SK-MEL-5 (cell line): ENCODE measurements around the gene LRRC46. TPM values are rescaled to one million over a fixed set of nuclear protein-coding genes. Genes with fewer than 3 reads are reported as not detected.

ENCODE experiments used
- DNase-seq: peaks from one replicate; pipeline ENCODE4 v3.0.0-alpha.2; 2016; ENCODE audit warnings: low read depth, low spot score
- in situ Hi-C: cut with HindIII; loops from 2 replicates; pipeline ENCODE4 v1.10.0; 2016; ENCODE audit warnings: low sequenced_read_pairs, high pct_unique_total_duplicates, low pct_unique_long_range_greater_than_20kb
- total RNA-seq: library from RNA; depleted of rRNA; stranded (reverse); fragments of >200 nt; shearing (Covaris generic); gene quantifications from 2 replicates; pipeline ENCODE4 v1.2.3, GENCODE V29; 2014

Gene LRRC46
- total RNA-seq, 1 experiment from 2014 or later, result not detected

DNA sequence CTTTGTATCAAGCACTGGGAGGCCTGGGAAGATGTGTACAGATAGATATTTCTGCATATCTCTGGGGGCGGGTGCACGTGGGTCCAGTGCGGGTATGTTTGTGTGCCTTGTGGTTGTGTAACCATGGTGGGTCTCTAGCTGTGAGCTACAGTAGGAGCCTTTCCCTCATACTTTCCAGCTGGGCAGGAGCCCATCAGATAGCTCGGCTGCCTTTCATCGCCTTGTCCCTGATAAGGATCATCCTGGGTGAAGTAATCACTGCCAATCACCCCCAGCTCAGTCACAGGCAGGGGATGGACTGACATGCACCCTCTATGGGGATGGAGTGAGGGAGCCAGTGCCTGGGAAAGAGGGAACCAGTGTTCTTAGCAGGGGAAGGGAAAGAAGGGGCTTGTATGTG lies 12.8 kb downstream of the LRRC46 start:
- DNase-seq, result no peak
- in situ Hi-C loops, result no loop called here

DNA sequence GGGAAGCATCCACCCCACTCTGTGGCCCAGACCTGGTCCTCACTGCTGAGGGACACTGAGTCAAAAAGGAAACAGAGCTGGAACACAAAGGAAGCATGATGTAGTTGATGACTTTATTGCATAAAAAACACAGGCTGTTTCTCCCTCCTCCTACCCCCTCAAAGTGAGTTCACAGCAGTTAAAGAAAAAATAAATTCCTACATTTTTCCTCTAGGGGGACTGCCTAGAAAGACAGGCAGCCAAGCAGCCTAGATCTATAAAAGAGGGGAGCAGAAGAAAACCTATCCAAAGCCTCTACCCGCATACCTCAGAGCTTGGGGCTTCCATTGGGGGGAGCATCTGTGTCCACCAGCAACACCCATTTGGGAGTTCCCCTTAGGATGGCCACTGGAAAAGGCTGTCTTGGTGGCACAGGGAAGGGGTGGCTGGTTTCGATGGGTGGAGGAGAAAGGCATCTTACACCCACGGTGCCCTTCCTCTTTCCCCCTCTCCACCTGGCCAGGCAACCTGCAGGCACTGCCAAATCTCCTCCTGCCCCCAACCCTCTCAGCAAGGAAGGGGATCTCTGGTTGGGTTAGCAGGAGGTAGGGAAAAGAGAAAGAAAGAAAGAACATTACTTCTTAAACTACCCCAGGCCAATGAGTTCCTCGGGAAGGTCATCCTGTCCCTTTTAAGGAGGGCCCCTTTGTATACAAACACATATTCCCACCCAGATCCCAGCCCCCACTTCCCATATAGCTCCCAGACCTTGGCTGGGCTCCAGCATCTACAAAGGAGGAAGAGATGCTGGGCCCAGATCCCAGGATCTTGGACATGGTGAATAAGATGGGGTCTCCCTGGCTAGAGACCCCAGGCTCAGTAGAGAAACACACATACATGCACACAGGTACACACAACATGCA lies 13.6 kb downstream of the LRRC46 start:
- in situ Hi-C loops, result no loop called here
- peak; percentile 36 for DNase-seq

DNA sequence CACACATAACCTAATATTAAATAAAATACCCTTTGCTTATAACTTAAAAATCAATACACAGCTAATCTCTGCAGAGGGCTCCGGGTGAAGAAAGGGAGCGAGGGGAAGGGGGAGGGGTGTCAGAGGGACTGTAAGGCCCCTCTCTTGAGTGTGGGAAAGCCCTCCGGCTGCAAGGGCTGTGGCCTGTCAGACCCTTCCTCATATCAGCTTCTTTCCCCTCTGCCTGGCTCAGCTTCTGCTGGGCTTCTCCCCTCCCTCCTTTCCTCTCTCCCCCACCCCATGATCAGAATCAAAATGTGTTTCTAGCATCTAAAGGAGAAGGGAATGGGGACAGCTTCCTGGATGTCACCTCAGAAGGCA lies 14.2 kb downstream of the LRRC46 start:
- DNase-seq, result no peak
- in situ Hi-C loops, result no loop called here

DNA sequence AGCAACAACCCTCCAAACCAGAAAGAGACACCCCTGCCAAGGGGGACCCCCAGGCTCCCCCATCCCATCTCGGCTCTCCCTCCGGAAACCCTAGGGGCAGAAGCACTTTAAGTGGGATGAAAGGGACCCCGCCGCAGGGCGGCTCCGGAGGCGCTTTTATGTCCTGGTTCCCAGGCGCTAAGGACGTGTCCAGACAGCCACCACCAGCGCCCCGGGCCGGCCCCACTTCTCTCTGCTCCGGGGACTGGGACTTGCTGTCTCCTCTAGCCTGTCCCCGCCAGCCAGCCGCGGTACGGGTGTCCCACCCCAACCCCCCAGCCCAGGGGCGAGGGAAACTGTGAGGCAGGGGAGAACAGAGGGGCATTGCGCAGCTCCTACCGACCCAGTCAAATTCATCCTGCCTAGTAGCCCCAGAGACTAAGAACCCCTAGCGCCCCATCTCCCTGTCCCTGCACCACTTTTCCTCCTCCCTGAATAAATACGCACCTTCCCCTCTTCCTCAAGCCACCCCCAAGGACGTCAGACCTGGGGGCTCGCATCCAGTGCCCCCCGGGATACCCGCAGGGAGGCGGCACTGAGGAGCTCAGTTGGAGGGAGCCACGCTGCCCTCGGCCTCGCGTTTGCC lies 15.4 kb downstream of the LRRC46 start:
- DNase-seq, result no peak
- in situ Hi-C loops, result no loop called here

DNA sequence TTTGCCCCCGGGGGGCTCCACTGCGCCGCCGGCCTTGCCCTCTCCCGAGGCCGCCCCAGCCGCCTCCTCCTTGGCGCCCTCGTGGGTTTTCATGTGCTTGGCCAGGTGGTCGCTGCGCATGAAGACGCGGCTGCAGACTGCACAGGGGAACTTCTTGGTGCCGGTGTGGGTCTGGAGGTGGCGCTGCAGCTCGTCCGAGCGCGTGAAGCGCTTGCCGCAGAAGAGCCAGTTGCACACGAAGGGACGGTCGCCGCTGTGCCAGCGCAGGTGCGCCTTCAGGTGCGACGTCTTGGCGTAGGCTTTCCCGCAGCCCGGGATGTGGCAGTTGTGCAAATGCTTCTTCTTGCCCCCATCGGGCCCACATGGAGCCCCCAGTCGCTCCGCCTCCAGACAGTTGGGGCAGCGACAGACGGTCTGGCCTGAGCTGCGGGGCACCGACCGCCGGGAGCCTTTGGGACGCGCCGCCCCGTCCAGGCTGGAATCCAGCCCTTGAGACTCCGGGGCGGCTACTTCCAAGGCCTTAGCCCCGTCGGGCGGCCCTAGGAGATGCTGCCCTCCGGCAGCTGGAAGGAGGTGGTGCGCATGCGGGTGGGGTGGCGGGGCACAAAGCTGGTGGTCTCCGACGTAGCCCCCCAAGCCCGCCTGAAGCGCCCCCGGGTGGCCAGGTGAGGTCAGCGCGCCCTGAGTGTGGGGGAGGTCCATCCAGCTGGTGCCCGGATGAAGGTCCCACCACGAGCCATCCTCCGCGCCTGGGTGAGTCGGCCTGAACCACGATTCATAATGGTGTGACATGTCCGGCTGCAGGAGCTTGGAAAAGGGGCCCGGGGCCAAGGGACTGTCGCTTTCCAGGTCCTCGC lies 16.1 kb downstream of the LRRC46 start:
- in situ Hi-C loops, result no loop called here
- peak; percentile 34 for DNase-seq

DNA sequence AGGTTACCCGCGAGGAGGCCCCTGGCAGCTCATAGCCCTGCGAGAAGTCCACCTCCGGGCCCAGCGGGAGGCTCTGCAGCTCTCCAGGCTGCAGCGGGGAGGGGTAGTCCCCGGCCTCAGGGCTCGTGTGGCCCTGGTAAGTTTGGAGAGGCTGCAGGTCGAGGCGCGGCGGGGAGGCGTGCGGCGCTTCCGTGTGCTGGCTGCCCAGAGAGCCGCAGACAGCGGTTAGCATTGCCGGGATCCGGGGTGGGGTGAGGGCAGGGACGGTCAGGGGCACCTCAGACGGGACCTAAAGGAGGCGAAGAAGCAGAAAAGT lies 16.7 kb downstream of the LRRC46 start:
- no peak for DNase-seq
- in situ Hi-C loops, result no loop called here

DNA sequence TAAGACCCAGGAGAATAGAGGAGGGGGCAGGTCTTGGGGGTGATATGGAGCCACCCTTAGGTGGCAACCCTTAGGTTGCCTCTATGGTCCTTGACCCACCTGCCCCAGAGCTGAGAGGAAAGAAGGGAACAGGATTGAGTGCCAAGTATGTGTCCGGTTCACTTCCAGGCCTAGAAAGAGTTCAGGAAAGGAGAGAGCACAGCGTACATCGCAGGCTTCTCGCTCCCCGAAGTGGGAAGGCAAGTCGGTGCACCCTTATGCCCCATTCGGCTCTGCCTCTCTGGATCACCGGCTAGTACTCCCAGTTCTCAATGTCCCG lies 18.9 kb downstream of the LRRC46 start:
- DNase-seq, result no peak
- in situ Hi-C loops, result no loop called here

DNA sequence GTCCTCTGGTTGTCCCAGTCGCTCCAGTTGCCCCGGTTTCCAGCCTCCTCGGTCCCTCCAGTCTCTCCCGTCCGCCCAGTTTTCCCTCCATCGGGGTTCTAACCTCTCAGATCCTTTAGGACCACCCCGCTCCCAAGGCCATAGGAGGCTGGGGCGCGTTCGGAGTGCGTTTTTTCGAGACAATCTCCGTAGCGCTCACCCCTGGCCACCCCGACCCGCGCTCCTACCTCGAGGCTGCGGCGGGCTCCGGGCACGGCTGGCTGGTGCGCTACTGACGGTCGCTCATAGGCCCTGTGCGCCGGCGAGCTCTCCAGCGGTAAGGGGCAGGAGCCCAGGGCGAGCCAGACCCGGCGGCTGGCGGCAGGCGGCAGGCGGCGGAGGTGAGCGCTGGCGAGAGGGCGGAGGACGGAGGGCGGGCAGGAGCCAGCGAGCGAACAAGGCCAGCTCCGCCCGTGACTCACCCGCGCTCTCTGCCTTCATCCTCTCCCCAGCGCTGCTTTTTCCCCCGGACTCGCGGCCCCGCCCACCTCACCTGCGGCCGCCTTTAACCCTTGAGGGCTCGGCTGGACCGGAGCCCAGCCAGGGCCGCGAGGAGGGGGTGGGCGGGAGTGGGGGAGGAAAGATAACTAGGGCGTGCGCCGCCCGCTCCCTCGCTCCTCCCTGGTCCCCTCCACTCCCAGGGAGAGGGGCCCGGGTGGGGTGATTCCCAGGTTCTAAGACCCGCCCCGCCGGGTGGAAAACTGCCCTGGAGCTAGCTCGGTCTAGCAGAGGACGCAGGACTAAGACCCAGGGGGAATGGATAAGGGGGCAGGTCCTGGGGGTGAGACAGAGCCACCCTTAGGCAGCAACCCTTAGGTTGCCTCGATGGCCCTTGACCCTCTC lies 19.5 kb downstream of the LRRC46 start, which contains the start of gene SP6:
Gene SP6, minus strand, starts transcription at position 472 of the 882 bp plus-strand sequence. CDS start 2,734 bp downstream, outside the sequence.
- no peak for DNase-seq
- in situ Hi-C loops, result no loop called here

DNA sequence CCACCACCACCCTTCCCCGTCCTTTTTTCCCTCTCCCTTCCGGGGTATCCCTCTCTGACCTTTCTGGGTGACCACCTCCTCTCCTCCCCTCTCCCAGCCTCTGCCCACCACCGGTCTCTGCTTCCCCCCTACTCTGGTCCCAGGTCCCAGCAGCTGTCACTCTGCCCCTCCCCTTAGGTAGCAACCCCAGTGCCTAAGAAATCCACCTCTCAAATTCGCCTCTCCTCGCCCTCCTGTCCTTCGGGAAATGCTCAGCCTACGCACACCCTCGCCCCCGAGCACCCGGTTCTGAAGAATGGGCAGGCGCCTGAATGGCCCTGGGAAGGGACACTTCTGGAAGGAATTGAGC lies 20.3 kb downstream of the LRRC46 start:
- in situ Hi-C loops, result no loop called here
- DNase-seq, result no peak

DNA sequence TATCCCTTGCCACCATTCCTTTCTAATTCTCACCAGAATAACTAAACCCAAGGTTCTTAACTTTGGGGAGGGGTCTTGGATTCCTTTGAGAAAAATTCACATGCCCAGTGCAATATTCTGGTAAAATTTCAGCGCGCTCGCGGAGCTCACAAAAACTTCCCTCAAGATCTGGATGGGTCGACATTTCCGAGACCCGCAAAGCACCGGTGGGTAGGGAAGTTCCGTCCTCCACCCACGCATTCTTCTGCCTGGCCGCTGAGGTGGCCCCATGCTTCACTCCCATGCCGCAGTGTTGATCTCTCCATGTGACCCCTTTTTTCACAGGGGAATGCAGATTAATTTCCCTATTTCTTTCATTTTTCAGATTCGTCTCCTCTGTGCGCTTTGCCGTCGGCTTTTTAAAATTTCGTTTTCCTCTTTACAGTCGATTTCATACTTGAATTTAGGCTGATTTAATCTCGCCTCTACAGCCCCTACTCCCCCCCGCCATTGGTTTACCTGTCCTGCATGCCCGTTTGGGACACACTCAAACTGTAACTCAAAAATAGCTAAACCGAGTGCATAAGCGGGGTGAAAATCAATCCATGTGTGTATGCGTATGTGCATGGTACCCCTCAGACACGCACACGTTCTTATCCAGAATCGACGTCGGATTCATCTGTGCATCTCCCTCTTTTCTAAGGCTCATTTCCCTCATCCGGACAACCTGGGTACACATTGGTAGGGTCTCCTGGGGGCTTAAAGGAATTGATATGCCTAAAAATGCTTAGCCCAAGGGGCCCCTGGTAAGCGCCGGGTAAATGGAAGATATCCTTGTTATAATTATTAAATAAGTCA lies 20.9 kb downstream of the LRRC46 start:
- no peak for DNase-seq
- in situ Hi-C loops, result no loop called here

DNA sequence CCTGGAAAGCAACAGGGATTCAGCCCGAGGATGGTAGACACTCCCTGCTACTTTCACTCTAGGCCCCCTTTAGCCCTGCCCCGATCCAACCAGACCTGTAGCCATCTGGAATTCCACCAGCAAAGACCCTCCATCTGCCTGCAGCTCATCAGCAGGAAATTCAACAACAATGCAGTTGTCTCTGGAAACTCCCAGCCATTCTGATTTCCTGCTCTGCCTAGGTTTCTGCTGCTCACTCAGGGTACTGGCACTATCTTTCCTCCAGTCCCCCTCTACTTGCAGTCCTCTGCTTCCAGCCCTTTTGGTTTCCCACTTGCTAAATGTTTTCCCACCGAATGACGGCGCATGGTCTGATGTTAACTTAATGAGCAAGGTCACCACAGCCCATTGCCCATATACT lies 22.1 kb downstream of the LRRC46 start:
- in situ Hi-C loops, result no loop called here
- no peak for DNase-seq

DNA sequence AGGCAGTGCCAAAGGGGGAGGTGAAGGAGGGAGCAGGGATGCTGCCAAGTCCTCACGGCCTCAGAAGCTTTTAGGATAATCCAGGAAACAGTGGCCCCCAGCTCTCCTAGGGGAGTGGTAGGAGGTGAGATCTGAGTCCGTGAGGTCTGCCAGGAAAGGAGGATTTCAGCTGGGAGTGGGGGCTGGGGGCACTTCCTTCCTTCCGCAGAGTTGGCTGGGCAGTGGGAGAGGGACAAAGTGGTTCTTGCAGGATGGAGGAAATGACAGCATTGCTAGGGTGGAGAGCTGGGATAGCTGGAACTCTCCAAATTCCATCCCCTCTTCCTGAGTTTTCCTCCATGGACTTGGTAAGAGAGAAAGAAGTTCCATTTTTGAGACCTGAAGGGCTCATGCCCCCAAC lies 24.3 kb downstream of the LRRC46 start:
- in situ Hi-C loops, result no loop called here
- DNase-seq, result no peak

DNA sequence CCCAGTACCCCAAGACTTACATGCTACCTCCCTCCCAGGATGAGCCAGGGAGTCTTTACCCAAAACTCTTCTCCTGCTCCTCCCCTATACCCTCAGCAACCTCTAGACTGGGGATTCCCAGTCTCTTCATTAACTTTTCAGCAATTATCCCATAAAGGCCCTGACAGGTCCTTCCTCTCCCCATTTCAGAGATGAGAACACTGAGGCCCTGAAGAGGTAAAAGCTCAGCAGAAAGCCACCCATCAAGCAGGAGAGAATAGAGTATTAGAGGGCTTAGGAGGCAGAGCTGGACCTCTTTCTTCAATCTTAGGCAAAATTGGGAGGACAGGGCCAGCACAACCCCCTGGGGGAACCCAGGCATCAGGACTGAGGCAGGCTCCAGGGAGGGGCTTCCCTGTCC lies 25.4 kb downstream of the LRRC46 start:
- in situ Hi-C loops, result no loop called here

DNA sequence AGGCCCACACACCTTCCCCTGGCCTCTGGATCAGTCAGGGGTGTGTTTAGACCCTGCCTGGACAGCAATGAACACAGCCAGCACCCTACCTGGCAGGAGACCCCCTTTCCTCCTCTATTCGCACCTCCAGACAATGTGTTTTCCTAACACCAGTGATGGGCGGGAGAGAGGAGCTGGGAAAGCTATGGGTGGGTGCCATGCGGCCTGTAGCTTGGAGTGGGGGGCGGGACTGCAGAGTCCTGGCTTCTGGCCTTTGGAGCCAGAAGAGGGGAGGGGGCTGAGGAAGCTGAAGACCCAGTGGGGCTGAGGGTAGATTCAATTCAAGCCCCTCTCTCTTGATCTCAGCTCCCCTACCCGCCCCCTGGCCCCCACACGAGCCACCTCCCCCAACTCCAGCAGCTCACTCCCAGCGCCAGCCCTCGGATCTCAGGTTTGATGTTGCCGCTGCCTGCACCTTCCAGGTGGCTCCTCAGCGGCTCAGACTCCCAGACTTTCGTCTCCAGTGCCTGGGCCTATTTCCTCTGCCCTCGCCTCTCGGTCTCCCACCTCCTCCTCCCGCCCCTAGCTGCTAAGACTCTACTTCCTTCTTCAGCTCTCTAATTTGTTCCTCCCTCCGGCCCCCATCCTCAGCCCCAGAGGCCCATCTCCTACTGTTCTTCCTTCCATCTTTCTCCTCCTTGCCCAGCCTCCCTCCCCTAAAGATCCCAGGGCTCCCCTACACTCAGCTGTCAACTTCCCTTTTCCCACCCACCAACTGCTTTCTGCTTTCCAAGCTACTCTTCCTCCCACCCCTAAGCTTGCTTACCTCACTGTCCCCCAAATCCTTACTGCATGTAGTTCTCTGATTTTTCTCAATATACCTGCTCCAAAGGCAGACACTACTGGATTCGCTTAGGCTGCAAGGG lies 26.3 kb downstream of the LRRC46 start:
- in situ Hi-C loops, result no loop called here
- DNase-seq, result no peak

More for the DNA sequence above, 25.4 kb downstream of the LRRC46 start:
- no peak for DNase-seq

DNA sequence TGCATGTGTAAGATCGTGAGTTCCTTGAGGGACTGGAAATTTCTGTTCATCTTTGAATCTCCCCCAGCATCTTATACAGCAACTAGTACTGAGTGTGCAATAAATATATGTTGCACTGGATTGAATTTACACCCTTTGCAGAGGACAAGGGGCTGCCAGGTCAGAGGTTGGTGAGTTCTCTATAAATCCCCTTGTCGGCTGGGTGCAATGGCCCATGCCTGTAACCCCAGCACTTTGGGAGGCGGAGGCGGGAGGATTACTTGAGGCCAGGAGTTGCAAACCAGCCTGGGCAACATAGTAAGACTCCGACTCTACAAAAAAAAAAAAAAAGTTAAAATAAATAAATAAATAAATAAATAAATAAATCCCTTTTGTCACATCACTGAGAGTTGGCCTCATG lies 28.9 kb downstream of the LRRC46 start:
- no peak for DNase-seq
- in situ Hi-C loops, result no loop called here
